Stromal cell of bone marrow (primary cell): ENCODE data around the gene TPSD1.
"Not testable (repeated sequence)": the region's sequence is repeated elsewhere in the genome, so short reads cannot be mapped to it uniquely, and the experiment has no call there.

ENCODE experiments used
- DNase-seq: peaks from one replicate; pipeline ENCODE4 v3.0.0-alpha.2; 2012; ENCODE audit warnings: low read depth

The TPSD1 gene

GRCh38 chr16:1262846-1263221 lies 7.0 kb downstream of the TPSD1 start:
- no peak for DNase-seq

GRCh38 chr16:1263591-1264344 lies 7.9 kb downstream of the TPSD1 start:
- DNase-seq, result no peak

DNA sequence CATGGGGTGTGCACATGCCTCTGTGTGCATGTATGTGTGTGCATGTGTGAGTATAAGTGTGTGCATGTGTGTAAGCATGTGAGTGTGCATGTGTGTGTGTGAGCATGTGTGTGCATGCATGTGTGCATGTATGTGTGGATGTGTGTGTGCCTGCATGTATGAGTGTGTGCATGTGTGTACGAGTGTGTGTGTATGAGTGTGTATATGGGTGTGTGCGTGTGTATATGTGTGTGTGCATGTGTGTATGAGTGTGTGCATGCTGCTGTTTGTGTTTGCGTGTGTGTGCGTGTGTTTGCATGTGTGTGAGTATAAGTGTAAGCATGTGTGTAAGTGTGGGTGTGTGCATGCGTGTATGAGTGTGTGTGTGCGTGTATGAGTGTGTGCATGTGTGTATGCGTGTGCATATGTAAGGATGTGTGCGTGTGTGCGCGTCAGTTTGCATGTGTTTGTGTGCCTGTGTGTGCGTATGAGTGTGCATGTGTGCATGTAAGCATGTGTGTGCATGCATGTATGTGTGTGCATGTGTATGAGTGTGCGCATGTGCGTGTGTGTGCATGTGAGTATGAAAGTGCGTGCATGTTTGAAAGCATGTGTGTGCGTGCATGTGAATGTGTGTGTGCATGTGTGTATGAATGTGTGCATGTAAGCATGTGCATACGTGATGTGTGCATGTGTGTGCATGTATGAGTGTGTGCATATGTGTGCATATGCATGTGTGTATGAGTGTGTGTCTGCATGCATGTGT lies 8.6 kb downstream of the TPSD1 start:
- no peak for DNase-seq

DNA sequence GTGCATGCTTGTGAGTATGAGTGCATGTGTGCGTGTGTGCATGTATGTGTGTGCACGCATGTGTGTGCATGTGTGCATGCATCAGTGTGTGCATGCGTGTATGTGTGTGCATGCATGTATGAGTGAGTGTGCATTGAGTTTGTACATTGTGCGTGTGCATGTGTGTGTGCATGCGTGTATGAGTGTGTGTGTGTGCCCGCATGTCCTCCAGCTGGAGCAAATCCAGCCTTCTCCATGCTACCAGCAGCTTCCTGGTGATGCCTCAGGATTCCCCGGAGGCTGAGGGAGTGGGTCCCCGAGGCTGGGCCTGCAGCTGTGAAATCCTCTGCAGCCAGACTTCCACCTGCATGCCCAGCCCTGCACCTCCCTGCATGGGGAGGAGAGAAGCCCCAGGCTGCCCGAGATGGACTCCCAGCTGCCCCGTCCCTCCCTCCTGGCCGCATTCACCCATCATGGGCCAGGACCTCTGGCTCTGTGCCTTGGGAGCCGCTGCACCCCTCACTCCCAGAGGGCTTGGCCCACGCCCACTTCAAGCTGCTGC lies 9.3 kb downstream of the TPSD1 start:
- no peak for DNase-seq

- no peak for DNase-seq
Observed at GRCh38 chr16:1265826-1266225, 10.0 kb downstream of the TPSD1 start.

- not testable (repeated sequence) for DNase-seq
Observed at GRCh38 chr16:1269418-1269817, 13.5 kb downstream of the TPSD1 start.

- no peak for DNase-seq
Observed at GRCh38 chr16:1271380-1271723, 15.5 kb downstream of the TPSD1 start.

GRCh38 chr16:1271724-1272413 lies 16.0 kb downstream of the TPSD1 start:
- not testable (repeated sequence) for DNase-seq

DNA sequence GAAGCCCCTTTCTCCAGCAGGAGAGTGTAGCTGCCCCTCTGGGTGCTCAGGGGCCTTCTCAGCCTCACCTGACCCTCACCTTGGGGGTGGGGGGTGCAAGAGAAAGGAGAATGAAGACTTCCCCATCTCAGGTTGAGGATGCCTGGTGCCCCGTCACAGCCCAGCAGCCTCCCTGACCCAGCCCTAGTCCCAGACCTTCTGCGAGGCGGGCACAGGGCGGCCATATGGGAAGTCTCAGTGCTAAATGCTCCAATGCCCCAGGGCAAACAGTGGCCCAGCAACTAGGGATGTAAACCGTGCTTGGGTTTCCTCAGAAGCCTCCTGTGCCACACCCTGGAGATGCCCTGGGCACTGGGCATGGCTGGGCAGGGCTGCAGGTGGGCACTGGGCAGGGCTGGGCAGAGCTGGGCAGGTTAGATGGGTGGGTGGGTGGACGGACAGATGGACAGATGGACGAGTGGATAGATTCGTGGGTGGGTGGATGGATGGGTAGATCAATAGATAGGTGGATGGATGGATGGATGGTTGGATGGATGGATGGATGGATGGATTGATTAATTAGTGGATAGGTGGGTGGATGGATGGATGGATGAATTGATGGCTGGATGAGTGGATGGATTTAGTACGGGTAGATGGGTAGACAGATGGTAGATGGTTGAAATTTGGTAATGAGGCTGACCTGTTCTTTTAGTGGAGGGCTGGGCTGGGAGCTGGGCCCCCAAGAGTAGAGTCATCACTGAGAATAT lies 16.8 kb downstream of the TPSD1 start:
- DNase-seq, result no peak

DNA sequence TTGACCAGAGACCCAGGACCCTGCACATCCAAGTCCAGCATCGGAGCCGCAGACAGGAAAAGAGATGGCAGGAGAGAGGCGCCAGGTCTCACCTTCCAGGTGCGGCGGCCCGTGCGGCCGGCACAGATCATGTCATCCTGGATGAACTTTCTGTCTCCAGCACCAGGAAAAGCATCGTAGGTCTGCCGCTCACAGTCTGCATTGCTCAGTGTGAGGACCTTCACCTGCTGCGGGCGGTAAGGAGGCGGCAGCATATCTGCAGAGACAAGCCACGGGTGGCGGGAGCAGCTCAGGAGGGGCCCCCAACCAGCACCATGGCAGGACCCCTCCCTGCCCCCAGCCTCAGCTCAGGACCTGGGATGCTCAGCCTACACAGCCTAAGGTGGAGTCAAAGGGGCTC lies 17.9 kb downstream of the TPSD1 start:
- DNase-seq, result no peak

DNA sequence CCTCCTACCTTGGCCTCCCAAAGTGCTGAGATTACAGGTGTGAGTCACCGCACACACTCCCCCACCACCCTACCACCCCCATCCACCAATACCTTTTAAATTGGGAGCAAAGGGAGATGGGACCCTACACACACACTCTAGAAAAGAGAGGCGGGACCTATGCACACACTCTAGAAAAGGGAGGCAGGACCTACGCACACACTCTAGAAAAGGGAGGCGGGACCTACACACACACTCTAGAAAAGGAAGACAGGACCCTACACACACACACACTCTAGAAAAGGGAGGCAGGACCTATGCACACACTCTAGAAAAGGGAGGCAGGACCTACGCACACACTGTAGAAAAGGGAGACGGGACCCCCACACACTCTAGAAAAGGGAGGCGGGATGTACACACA lies 18.9 kb downstream of the TPSD1 start:
- DNase-seq, result no peak

- DNase-seq, result no peak
Observed at GRCh38 chr16:1275791-1276579, 20.1 kb downstream of the TPSD1 start.

DNA sequence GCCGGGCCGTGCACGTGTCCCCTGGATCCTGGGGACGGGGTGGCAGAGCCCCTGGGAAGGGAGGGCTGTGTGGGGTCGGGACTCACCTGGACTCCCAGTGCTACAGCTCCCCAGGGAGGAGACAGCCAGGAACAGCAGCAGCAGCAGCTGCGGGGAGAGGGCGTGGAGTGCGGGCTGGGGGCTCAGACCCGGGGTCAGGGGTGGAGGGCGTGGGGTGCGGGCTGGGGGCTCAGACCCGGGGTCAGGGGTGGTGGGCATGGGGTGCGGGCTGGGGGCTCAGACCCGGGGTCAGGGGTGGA lies 20.7 kb downstream of the TPSD1 start:
- DNase-seq, result no peak

GRCh38 chr16:1277151-1277598 lies 21.3 kb downstream of the TPSD1 start:
- no peak for DNase-seq

GRCh38 chr16:1277617-1278282 lies 21.9 kb downstream of the TPSD1 start:
- DNase-seq, result no peak

DNA sequence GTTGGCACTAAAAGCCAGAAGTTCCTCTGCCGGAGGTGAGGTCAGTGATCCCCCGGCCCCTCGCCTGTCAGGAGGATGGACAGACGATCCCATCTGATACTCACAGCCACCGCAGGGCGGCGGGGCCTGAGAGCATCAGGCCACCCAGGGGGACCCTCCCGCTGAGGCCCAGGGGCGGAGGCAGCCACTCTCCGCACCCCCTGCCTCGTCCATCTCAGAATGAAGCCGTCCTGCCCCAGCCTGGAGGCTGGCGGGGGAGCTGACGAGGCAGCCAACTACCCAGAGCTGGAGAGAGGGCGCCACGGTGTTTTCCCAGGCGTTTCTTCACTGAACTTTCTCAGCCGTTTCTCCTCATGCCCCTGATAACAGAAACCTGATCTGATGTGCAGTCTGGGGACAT lies 22.6 kb downstream of the TPSD1 start:
- no peak for DNase-seq

DNA sequence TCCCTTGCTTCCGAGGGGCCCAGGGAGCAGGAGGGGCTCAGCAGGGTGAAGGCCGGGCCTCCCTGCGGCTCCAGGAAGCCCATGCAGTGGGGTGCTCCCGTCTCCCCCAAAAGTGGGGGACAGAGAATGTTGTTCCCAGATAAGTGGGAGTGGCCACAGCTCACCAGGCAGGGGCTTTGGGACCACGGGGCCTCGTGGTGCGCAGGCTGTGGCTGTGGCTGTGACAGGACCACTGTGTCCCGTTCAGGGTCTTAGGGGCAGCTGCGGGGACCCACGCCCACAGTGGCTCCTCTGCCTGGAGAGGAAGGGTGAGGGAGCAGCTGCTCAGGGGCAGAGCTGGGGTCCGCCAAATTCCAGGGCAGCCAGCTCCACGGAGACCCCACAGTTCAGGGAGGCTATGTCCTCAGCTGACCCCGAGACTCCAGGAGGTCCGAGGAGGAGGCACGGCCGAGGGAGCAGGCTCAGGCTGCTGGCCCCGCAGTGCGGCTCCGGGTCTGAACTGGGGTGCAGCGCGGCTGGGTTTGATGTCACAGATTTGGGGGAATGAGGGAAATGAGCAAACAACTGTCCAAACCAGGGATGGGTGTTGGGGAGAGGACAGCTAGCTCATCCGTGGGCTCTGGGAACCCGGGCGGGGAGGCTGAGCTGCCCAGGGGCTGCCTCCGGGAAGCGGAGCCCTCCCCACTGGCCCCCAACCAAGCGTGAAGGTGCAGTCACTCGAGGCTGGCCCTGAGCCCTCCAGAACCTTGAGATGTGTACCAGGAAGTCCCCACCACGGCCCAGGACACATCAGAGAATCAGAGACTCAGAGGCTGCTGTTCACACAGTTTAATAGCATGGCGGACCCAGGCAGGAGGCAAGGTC lies 23.4 kb downstream of the TPSD1 start:
- DNase-seq, result no peak

- no peak for DNase-seq
Observed at GRCh38 chr16:1279945-1280589, 24.2 kb downstream of the TPSD1 start.

GRCh38 chr16:1280783-1281182 lies 24.9 kb downstream of the TPSD1 start:
- DNase-seq, result no peak
